ENCODE measurements around the gene COL6A2. TPM values are rescaled to one million over a fixed set of nuclear protein-coding genes. Genes with fewer than 3 reads are reported as not detected.

COL6A2 gene
- total and polyA plus RNA-seq, 10 of the 15 experiments (the other 5 are each of a cell fraction or from before 2014, with no cell fraction given): 0.16 to 1.3 (median 0.34) TPM; not detected in 7

DNA sequence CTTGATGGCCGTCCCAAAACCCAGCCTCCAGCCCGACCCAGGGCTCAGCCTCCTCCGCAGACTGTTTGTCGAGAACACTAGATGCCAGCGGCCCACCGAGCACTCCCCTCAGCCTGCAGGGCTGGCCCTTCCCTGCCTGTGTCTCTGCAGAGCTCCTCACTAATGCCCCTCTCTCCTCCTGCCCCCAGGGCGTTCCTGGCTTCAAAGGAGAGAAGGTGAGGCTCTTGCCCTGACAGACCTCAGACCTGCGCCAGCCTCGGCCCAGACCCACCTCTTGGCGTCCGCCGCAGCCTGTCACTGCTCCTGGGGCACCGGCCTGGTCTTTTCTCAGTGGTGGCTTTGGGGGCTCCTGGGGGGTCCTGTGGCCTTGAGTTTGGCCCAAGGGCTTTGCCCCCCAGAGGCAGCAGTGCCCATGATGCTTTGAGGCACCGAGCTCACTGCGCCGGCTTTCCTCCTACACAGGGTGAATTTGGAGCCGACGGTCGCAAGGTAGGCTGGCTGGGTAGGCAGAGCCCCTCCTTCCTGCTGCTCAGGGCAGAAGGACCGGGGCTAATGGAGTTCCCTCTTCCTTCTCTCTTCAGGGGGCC lies 18.4 kb downstream of the COL6A2 start:
- H3K9me3 ChIP-seq (replicated peaks; ENCODE audit: control insufficient read depth, insufficient read depth, low read length): no peaks in the 10 kb centered on the region; the same call in 2 of the 3 replicates
- no peak overlapping the region for H3K4me2 ChIP-seq (ENCODE audit: control insufficient read depth, insufficient read depth)
- no peaks in the 10 kb centered on the region for H3K79me2 ChIP-seq (ENCODE audit: control insufficient read depth, insufficient read depth, low read length)
- H3K36me3 ChIP-seq (ENCODE audit: control insufficient read depth in 2 of 2, insufficient read depth in 2 of 2, low read length in 1 of 2): no peaks in the 10 kb centered on the region
- TF ChIP-seq HCFC1 (IDR thresholded peaks at IDR 0.05; ENCODE audit: low read length) (no peak), ZBED1 (IDR thresholded peaks at IDR 0.05; ENCODE audit: borderline replicate concordance) (no peak), SIN3A (IDR thresholded peaks at IDR 0.05; ENCODE audit: low read depth, low read length) (no peak), WRNIP1 (IDR thresholded peaks at IDR 0.05; ENCODE audit: borderline replicate concordance, low read depth, low read length) (no peak), SUZ12 (IDR thresholded peaks at IDR 0.05; ENCODE audit: unreplicated experiment) (no peak), TBL1XR1 (IDR thresholded peaks at IDR 0.05; ENCODE audit: low read depth, low read length) (no peak), PML (IDR thresholded peaks at IDR 0.05; ENCODE audit: low read length) (no peak), CREB1 (IDR thresholded peaks at IDR 0.05; ENCODE audit: low read depth) (no peak), SP1 (IDR thresholded peaks at IDR 0.05; ENCODE audit: low read depth, low read length) (no peak), HDGF (IDR thresholded peaks at IDR 0.05) (no peak)
- TF ChIP-seq, protein P1, sequence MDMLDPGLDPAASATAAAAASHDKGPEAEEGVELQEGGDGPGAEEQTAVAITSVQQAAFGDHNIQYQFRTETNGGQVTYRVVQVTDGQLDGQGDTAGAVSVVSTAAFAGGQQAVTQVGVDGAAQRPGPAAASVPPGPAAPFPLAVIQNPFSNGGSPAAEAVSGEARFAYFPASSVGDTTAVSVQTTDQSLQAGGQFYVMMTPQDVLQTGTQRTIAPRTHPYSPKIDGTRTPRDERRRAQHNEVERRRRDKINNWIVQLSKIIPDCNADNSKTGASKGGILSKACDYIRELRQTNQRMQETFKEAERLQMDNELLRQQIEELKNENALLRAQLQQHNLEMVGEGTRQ (IDR thresholded peaks at IDR 0.05; ENCODE audit: borderline replicate concordance, low read depth, low read length): no peak
- TF ChIP-seq, protein P2, sequence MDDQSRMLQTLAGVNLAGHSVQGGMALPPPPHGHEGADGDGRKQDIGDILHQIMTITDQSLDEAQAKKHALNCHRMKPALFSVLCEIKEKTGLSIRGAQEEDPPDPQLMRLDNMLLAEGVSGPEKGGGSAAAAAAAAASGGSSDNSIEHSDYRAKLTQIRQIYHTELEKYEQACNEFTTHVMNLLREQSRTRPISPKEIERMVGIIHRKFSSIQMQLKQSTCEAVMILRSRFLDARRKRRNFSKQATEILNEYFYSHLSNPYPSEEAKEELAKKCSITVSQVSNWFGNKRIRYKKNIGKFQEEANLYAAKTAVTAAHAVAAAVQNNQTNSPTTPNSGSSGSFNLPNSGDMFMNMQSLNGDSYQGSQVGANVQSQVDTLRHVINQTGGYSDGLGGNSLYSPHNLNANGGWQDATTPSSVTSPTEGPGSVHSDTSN (IDR thresholded peaks at IDR 0.05; ENCODE audit: insufficient replicate concordance, low read depth, low read length): no peak
- no peaks in the 10 kb centered on the region for H3K4me1 ChIP-seq (ENCODE audit: control insufficient read depth, insufficient read depth, low read length)
- intact Hi-C loops (cut with micrococcal nuclease; ENCODE audit: unreplicated experiment) (no loop called here), in situ Hi-C loops (cut with MboI) (no loop called here)
- no peak overlapping the region for H3K9ac ChIP-seq (ENCODE audit: control insufficient read depth, insufficient read depth, low read length)
- WGBS (ENCODE audit: insufficient coverage, insufficient replicate concordance, low lambda C conversion rate, missing lambda C conversion rate): 64% methylated on average over 20 of the region's 20 CpGs
- no peaks in the 10 kb centered on the region for H4K20me1 ChIP-seq (ENCODE audit: control insufficient read depth, insufficient read depth)
- SMC1A ChIA-PET (ENCODE audit: uncharacterized antibody, unreplicated experiment): no interaction called here
- H3K27ac ChIP-seq (ENCODE audit: control insufficient read depth, insufficient read depth): no peak overlapping the region
- no peaks in the 10 kb centered on the region for H3K27me3 ChIP-seq (replicated peaks in 1 of 2; ENCODE audit: control insufficient read depth in 2 of 2, insufficient read depth in 2 of 2, low read length in 1 of 2)
- POLR2A ChIA-PET: no interaction called here
- no peak overlapping the region for H2AFZ ChIP-seq (ENCODE audit: control insufficient read depth, low read depth, low read length)
- ATAC-seq: no peak
- BruUV-seq (replicated peaks): no TSS peak
- no peak for FAIRE-seq
- CTCF ChIA-PET: no interaction called here
- DNase-seq (ENCODE audit: low read depth, low spot score): no peak
- no peak overlapping the region for H3K4me3 ChIP-seq
- RAD21 ChIA-PET (ENCODE audit: unreplicated experiment): no interaction called here
